A673 (cell line): ENCODE data around the gene TNIP1. TPM values are rescaled to one million over a fixed set of nuclear protein-coding genes. Genes with fewer than 3 reads are reported as not detected.
A peak's percentile ranks its signal among the peaks of the same experiment; 100 is the strongest.

Source experiments
- BruUV-seq: library from RNA; stranded (reverse); fragments of 400-500 nt; replicated peaks from 2 replicates; lab custom pipeline; 2021; lab: Mats Ljungman, UMichigan
- CTCF ChIA-PET: fragments of 300-600 bp; sonication (Branson Sonifier 250); formaldehyde crosslinking; loops from one replicate; lab custom pipeline; 2022; ENCODE audit warnings: antibody characterized with exemption; lab: Charles Lee
- POLR2A ChIA-PET: fragments of 300-600 bp; sonication (Branson Sonifier 250); formaldehyde crosslinking; loops from one replicate; lab custom pipeline; 2022; ENCODE audit warnings: antibody characterized with exemption; ENCODE audit not compliant: low non-redundant PET; lab: Charles Lee
- DNase-seq: peaks from one replicate; pipeline ENCODE4 v3.0.0-alpha.2; 2015; ENCODE audit warnings: low spot score
- H3K27ac ChIP-seq: fragments of 200-600 bp; sonication (generic); 2 replicates; pipeline ENCODE4 v1.5.1; 2016; ENCODE audit warnings: mixed run types, low read depth, mild to moderate bottlenecking, mixed read lengths, antibody characterized with exemption, low read length; ENCODE audit not compliant: poor library complexity, severe bottlenecking
- H3K27me3 ChIP-seq: fragments of 200-600 bp; sonication (generic); replicated peaks from 2 replicates; pipeline ENCODE4 v1.6.1; 2017; ENCODE audit warnings: mixed run types, low read depth, mild to moderate bottlenecking, mixed read lengths, antibody characterized with exemption, low read length; ENCODE audit not compliant: insufficient read depth, poor library complexity
- H3K36me3 ChIP-seq: fragments of 200-600 bp; sonication (generic); 2 replicates; pipeline ENCODE4 v1.6.1; 2016; ENCODE audit warnings: mixed run types, mild to moderate bottlenecking, mixed read lengths, antibody characterized with exemption, low read length; ENCODE audit not compliant: insufficient read depth, poor library complexity, severe bottlenecking
- H3K4me1 ChIP-seq: fragments of 200-600 bp; sonication (generic); 2 replicates; pipeline ENCODE4 v1.6.1; 2017; ENCODE audit warnings: mixed run types, mild to moderate bottlenecking, mixed read lengths, antibody characterized with exemption, low read length; ENCODE audit not compliant: insufficient read depth, poor library complexity, severe bottlenecking
- H3K4me3 ChIP-seq: fragments of 200-600 bp; sonication (generic); 2 replicates; pipeline ENCODE4 v1.5.1; 2016; ENCODE audit warnings: low read depth, mixed run types, mild to moderate bottlenecking, mixed read lengths, low read length; ENCODE audit not compliant: poor library complexity, severe bottlenecking
- H3K9me3 ChIP-seq: fragments of 200-600 bp; sonication (generic); 2 replicates; pipeline ENCODE4 v1.6.1; 2016; ENCODE audit warnings: mixed run types, low read depth, mild to moderate bottlenecking, mixed read lengths, antibody characterized with exemption, low read length; ENCODE audit not compliant: poor library complexity, severe bottlenecking
- EZH2 ChIP-seq: fragments of 200-600 bp; sonication (generic); IDR thresholded peaks from 2 replicates; pipeline ENCODE4 v1.6.1; 2017; ENCODE audit warnings: borderline replicate concordance, low read depth, mild to moderate bottlenecking, mixed read lengths, antibody characterized with exemption, low read length; ENCODE audit not compliant: poor library complexity, severe bottlenecking
- intact Hi-C: fragments of 100-400 bp; cut with micrococcal nuclease; formaldehyde crosslinking; loops from one replicate; pipeline ENCODE4 v1.10.0; 2022; ENCODE audit not compliant: unreplicated experiment
- total RNA-seq: library from RNA; stranded (reverse); gene quantifications from 2 replicates; pipeline ENCODE4 v1.2.3, GENCODE V29; 2021
- TF ChIP-seq, protein P1 (sequence below): fragments of 300-800, 200-600 bp; sonication (generic); conservative IDR thresholded peaks from 2 replicates; pipeline ENCODE4 v1.5.1; 2017; ENCODE audit warnings: low read depth, mild to moderate bottlenecking, antibody characterized with exemption, low read length, moderate library complexity, mixed read lengths

The TNIP1 gene
- total RNA-seq, 1 experiment from 2014 or later, result 33.3 TPM

- no peak for TF ChIP-seq EZH2
- TF ChIP-seq, protein P1, sequence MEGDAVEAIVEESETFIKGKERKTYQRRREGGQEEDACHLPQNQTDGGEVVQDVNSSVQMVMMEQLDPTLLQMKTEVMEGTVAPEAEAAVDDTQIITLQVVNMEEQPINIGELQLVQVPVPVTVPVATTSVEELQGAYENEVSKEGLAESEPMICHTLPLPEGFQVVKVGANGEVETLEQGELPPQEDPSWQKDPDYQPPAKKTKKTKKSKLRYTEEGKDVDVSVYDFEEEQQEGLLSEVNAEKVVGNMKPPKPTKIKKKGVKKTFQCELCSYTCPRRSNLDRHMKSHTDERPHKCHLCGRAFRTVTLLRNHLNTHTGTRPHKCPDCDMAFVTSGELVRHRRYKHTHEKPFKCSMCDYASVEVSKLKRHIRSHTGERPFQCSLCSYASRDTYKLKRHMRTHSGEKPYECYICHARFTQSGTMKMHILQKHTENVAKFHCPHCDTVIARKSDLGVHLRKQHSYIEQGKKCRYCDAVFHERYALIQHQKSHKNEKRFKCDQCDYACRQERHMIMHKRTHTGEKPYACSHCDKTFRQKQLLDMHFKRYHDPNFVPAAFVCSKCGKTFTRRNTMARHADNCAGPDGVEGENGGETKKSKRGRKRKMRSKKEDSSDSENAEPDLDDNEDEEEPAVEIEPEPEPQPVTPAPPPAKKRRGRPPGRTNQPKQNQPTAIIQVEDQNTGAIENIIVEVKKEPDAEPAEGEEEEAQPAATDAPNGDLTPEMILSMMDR, result 0 out of 2 replicates have a peak, but pooled peaks have one; percentile 22
- H3K36me3 ChIP-seq, result no peaks in the 10 kb centered on the region
- POLR2A ChIA-PET, result no interaction called here
- no peak overlapping the region for H3K27ac ChIP-seq
- no peaks in the 10 kb centered on the region for H3K4me1 ChIP-seq
- no peak for DNase-seq
- intact Hi-C loops, result no loop called here
- no peak overlapping the region for H3K4me3 ChIP-seq
- H3K27me3 ChIP-seq, result no peaks in the 10 kb centered on the region
- BruUV-seq, result no TSS peak
- CTCF ChIA-PET, result interaction anchor here (1.6 to 2.6 kb wide), 2 partner anchors 67 to 116 kb away, joined by 3 to 9 read pairs; no protein-coding TSS in a partner anchor
- no peaks in the 10 kb centered on the region for H3K9me3 ChIP-seq
Observed at GRCh38 chr5:151048526-151048925, 32.3 kb downstream of the TNIP1 start.

- Histone ChIP-seq H3K4me1 (no peaks in the 10 kb centered on the region), H3K27me3 (no peaks in the 10 kb centered on the region), H3K9me3 (no peaks in the 10 kb centered on the region), H3K36me3 (no peaks in the 10 kb centered on the region), H3K27ac (no peak overlapping the region), H3K4me3 (no peak overlapping the region)
- peak; percentile 37 for DNase-seq
- CTCF ChIA-PET, result interaction anchor here (1.6 to 2.6 kb wide), 2 partner anchors 67 to 117 kb away, joined by 3 to 9 read pairs; no protein-coding TSS in a partner anchor
- BruUV-seq, result no TSS peak
- TF ChIP-seq, protein P1, result peak; percentile 83
- no peak for TF ChIP-seq EZH2
- POLR2A ChIA-PET, result no interaction called here
- intact Hi-C loops, result no loop called here
Observed at GRCh38 chr5:151047814-151048425, 32.9 kb downstream of the TNIP1 start.

DNA sequence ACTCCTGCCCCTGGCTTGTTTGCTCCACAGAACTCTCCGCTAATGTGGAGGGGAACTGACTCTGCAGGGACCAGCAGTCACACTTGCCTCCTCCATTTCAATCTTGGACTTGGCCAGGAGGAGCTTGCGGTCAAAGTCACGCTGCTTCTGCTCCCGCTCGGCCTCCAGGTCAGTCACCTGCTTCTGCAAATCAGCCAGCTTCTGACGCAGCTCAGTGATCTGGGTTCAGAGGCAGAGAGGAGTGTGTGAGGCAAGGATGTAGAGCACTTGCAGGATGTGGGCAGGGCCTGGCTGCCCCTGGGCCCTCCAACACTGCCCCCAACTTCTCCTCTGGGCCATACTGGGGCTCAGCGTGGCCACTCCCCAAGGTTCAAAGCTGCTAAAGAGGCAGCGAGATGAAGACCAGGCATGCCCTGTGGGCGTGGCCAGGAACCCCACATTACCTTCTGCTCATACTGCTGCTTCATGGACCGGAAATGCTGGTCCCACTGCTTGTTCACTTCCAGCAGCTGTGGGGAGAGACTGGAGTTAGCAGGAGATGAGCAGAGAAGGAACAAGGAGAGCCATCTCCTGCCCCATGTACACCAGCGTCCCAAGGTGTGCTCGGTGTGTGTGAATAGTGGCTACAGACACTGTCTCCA lies 38.3 kb downstream of the TNIP1 start:
- POLR2A ChIA-PET, result no interaction called here

More for the DNA sequence above, 38.3 kb downstream of the TNIP1 start:
- H3K9me3 ChIP-seq, result no peaks in the 10 kb centered on the region
- no peak overlapping the region for H3K4me3 ChIP-seq
- CTCF ChIA-PET, result no interaction called here
- H3K27ac ChIP-seq, result no peak overlapping the region
- no peak for DNase-seq
- no peaks in the 10 kb centered on the region for H3K4me1 ChIP-seq
- H3K27me3 ChIP-seq, result no peaks in the 10 kb centered on the region
- H3K36me3 ChIP-seq, result no peaks in the 10 kb centered on the region
- TF ChIP-seq, protein P1, result no peak
- BruUV-seq, result no TSS peak
- intact Hi-C loops, result no loop called here
